HEK293T (cell line): ENCODE measurements around the gene ACLY.
A peak's percentile ranks its signal among the peaks of the same experiment; 100 is the strongest.
"Not testable (repeated sequence)": the region's sequence is repeated elsewhere in the genome, so short reads cannot be mapped to it uniquely, and the experiment has no call there.

Experiments
- CTCF ChIA-PET: fragments of 350-600 bp; formaldehyde crosslinking; extraction: SDS; loops from one replicate; lab custom pipeline; 2021; ENCODE audit warnings: antibody characterized with exemption, inconsistent platforms; lab: Yijun Ruan, JAX
- POLR2A ChIA-PET: fragments of 350-600 bp; formaldehyde crosslinking; extraction: SDS; loops from one replicate; lab custom pipeline; 2020; ENCODE audit warnings: antibody characterized with exemption, inconsistent platforms; lab: Yijun Ruan, JAX
- DNase-seq: peaks from one replicate; pipeline ENCODE4 v3.0.0; 2012; ENCODE audit warnings: mixed read lengths; ENCODE audit errors: extremely low spot score
- ARNT ChIP-seq: fragments of 450-650 bp; IDR thresholded peaks from 2 replicates; pipeline ENCODE4 v1.6.1; 2017; ENCODE audit warnings: mild to moderate bottlenecking
- BHLHE40 ChIP-seq: fragments of 450-650 bp; IDR thresholded peaks from 2 replicates; pipeline ENCODE4 v1.6.1; 2016; ENCODE audit warnings: mild to moderate bottlenecking, moderate library complexity, borderline replicate concordance
- CTBP1 ChIP-seq: fragments of 450-650 bp; IDR thresholded peaks from 2 replicates; pipeline ENCODE4 v1.6.1; 2016; ENCODE audit warnings: borderline replicate concordance
- ELF4 ChIP-seq: fragments of 450-650 bp; IDR thresholded peaks from 2 replicates; pipeline ENCODE4 v1.6.1; 2017; ENCODE audit warnings: antibody characterized with exemption
- FOXA1 ChIP-seq: fragments of 450-650 bp; IDR thresholded peaks from 2 replicates; pipeline ENCODE4 v1.6.1; 2016; ENCODE audit warnings: mild to moderate bottlenecking
- FOXK2 ChIP-seq: fragments of 450-650 bp; IDR thresholded peaks from 2 replicates; pipeline ENCODE4 v1.6.1; 2016; ENCODE audit warnings: mild to moderate bottlenecking
- FOXM1 ChIP-seq: fragments of 450-650 bp; IDR thresholded peaks from 2 replicates; pipeline ENCODE4 v1.6.1; 2017; ENCODE audit warnings: mild to moderate bottlenecking, borderline replicate concordance
- HDGF ChIP-seq: fragments of 450-650 bp; IDR thresholded peaks from 2 replicates; pipeline ENCODE4 v1.6.1; 2017; ENCODE audit warnings: antibody characterized with exemption, borderline replicate concordance
- L3MBTL2 ChIP-seq: fragments of 450-650 bp; conservative IDR thresholded peaks from 2 replicates; pipeline ENCODE4 v1.6.1; 2016; ENCODE audit warnings: mild to moderate bottlenecking
- LEF1 ChIP-seq: fragments of 450-650 bp; IDR thresholded peaks from 2 replicates; pipeline ENCODE4 v1.6.1; 2017; ENCODE audit warnings: mild to moderate bottlenecking, borderline replicate concordance
- NFRKB ChIP-seq: fragments of 450-650 bp; IDR thresholded peaks from 2 replicates; pipeline ENCODE4 v1.6.1; 2016; ENCODE audit warnings: mild to moderate bottlenecking, moderate library complexity
- PKNOX1 ChIP-seq: fragments of 450-650 bp; IDR thresholded peaks from 2 replicates; pipeline ENCODE4 v1.6.1; 2016
- SP1 ChIP-seq: fragments of 450-650 bp; IDR thresholded peaks from 2 replicates; pipeline ENCODE4 v1.6.1; 2017
- SUZ12 ChIP-seq: fragments of 450-650 bp; IDR thresholded peaks from 2 replicates; pipeline ENCODE4 v1.6.1; 2016; ENCODE audit warnings: mild to moderate bottlenecking
- TARDBP ChIP-seq: fragments of 450-650 bp; IDR thresholded peaks from 2 replicates; pipeline ENCODE4 v1.6.1; 2016
- ZNF384 ChIP-seq: fragments of 450-650 bp; IDR thresholded peaks from 2 replicates; pipeline ENCODE4 v1.6.1; 2016

Gene ACLY

DNA sequence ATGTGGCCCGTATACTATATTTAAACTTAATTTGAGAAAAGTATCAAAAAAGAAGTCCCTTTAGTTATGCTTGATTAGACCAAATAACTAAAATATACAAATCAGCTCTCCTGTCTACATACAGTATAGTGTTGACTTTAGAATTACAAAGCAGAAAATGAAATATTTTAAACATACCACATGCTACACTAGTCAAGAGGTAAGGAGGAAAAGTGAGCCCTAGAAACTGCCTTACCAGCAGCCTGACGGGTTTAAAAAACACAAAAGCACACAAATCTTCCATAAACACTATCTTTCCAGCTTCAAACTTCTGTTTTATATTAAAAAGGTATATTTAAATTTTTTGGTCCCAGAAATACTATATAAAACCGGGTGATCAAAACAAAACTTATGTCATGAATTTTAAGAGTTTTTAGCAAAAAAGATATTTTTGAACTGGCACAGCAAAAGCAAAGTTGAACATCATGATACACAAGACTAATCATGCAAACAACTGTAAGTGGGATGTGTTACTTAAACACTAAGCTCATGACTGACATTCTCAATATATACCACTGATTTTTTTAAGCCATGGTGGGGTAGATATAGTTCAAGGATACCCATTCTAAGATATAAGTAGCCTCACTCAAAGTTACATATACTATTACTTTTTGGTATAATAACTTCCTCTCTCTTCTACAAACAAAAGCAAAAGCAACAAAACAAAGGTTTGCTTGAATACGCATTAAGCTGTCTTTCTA, 69.3 kb downstream of the ACLY start:
- POLR2A ChIA-PET = interaction anchor here (0.8 to 2.5 kb wide), 8 partner anchors 12 to 161 kb away, joined by 3 to 11 read pairs (median 5); partner anchors contain the start of genes ACLY, EIF1 and KLHL11
- TF ChIP-seq HDGF (no peak), FOXA1 (no peak), ARNT (no peak), FOXM1 (no peak), NFRKB (no peak), TARDBP (no peak), SP1 (no peak), SUZ12 (no peak), CTBP1 (no peak), ELF4 (no peak), FOXK2 (no peak), PKNOX1 (no peak)
- DNase-seq = no peak
- CTCF ChIA-PET = interaction anchor here (0.8 to 1.3 kb wide), 4 partner anchors 15 to 159 kb away, joined by 3 to 6 read pairs (median 3); partner anchors contain the start of gene P3H4

GRCh38 chr17:41848788-41849187, 70.0 kb downstream of the ACLY start:
- no peak for DNase-seq
- CTCF ChIA-PET = interaction anchor here (1.2 to 1.3 kb wide), 2 partner anchors 14 to 37 kb away, joined by 4 to 6 read pairs; partner anchors contain the start of gene P3H4
- POLR2A ChIA-PET = interaction anchor here (1.4 to 2.5 kb wide), 6 partner anchors 12 to 160 kb away, joined by 4 to 11 read pairs (median 6); partner anchors contain the start of genes ACLY, EIF1, KLHL11 and NT5C3B
- TF ChIP-seq CTBP1 = no peak
- no peak for TF ChIP-seq TARDBP
- no peak for TF ChIP-seq LEF1
- no peak for TF ChIP-seq SUZ12
- no peak for TF ChIP-seq SP1
- TF ChIP-seq BHLHE40 = no peak
- TF ChIP-seq PKNOX1 = no peak
- no peak for TF ChIP-seq NFRKB
- no peak for TF ChIP-seq ARNT
- no peak for TF ChIP-seq HDGF
- no peak for TF ChIP-seq FOXA1
- no peak for TF ChIP-seq L3MBTL2
- TF ChIP-seq FOXM1 = no peak

GRCh38 chr17:41844971-41845370, 73.8 kb downstream of the ACLY start:
- no peak for TF ChIP-seq NFRKB
- no peak for DNase-seq
- CTCF ChIA-PET = no interaction called here
- POLR2A ChIA-PET = no interaction called here

- DNase-seq, CTCF ChIA-PET: not testable (repeated sequence)
- POLR2A ChIA-PET = interaction anchor here (1.4 kb wide), 1 partner anchor 23 kb away, joined by 3 read pairs; no protein-coding TSS in a partner anchor
Measured at GRCh38 chr17:41840781-41841180, 78.0 kb downstream of the ACLY start.

- ChIA-PET POLR2A (interaction anchor here (5.9 kb wide), 1 partner anchor 28 kb away, joined by 40 read pairs; the partner anchor contains the start of genes FKBP10 and P3H4), CTCF (interaction anchor here (0.6 to 1.5 kb wide), 2 partner anchors 29 to 38 kb away, joined by 3 read pairs; no protein-coding TSS in a partner anchor)
- not testable (repeated sequence) for DNase-seq
Measured at GRCh38 chr17:41839448-41839847, 79.3 kb downstream of the ACLY start.

- ChIA-PET POLR2A (interaction anchor here (0.6 to 5.9 kb wide), 5 partner anchors 13 to 148 kb away, joined by 3 to 40 read pairs (median 4); partner anchors contain the start of genes FKBP10, ODAD4 and P3H4), CTCF (interaction anchor here (0.7 to 1.5 kb wide), 5 partner anchors 19 to 150 kb away, joined by 3 to 5 read pairs (median 3); no protein-coding TSS in a partner anchor)
- TF ChIP-seq ARNT (no peak), BHLHE40 (no peak), FOXA1 (no peak), SP1 (no peak)
- no peak for DNase-seq
Measured at GRCh38 chr17:41837761-41838538, 80.8 kb downstream of the ACLY start, which contains the start of gene KLHL10. Gene KLHL10 (plus strand): TSS chr17:41837825. CDS start chr17:41837933, 108 bp downstream.

- POLR2A ChIA-PET = interaction anchor here (0.7 to 5.9 kb wide), 7 partner anchors 12 to 94 kb away, joined by 3 to 40 read pairs (median 8); partner anchors contain the start of genes FKBP10, KLHL11, ODAD4 and P3H4
- TF ChIP-seq L3MBTL2 = peak; percentile 13; the same call in 1 of the 2 replicates
- no peak for TF ChIP-seq ZNF384
- DNase-seq = no peak
- CTCF ChIA-PET = no interaction called here
Measured at GRCh38 chr17:41836550-41837196, 82.1 kb downstream of the ACLY start.
